Nephron progenitor cell (in vitro differentiated cells): ENCODE measurements around the gene GSTM4.

Source experiments
- DNase-seq: peaks from one replicate; pipeline ENCODE4 v3.0.0; 2021
- H3K27ac Mint-ChIP-seq: 2 replicates; pipeline ENCODE4 v1.8.0; 2021; ENCODE audit warnings: mild to moderate bottlenecking, moderate library complexity, mixed read lengths
- H3K27me3 Mint-ChIP-seq: 2 replicates; pipeline ENCODE4 v1.8.0; 2021; ENCODE audit warnings: mild to moderate bottlenecking, low read depth, mixed read lengths; ENCODE audit not compliant: poor library complexity
- H3K36me3 Mint-ChIP-seq: 2 replicates; pipeline ENCODE4 v1.8.0; 2021; ENCODE audit warnings: low read depth, mixed read lengths
- H3K4me1 Mint-ChIP-seq: 2 replicates; pipeline ENCODE4 v1.8.0; 2021; ENCODE audit warnings: mixed read lengths
- H3K4me3 Mint-ChIP-seq: 2 replicates; pipeline ENCODE4 v1.8.0; 2021; ENCODE audit warnings: mild to moderate bottlenecking, moderate library complexity, mixed read lengths
- H3K9me3 Mint-ChIP-seq: 2 replicates; pipeline ENCODE4 v1.8.0; 2021; ENCODE audit warnings: mild to moderate bottlenecking, moderate library complexity, mixed read lengths
- CTCF ChIP-seq: fragments of 200-600 bp; sonication (generic); IDR thresholded peaks from 2 replicates; pipeline ENCODE4 v1.5.0; 2021; ENCODE audit warnings: antibody characterized with exemption

GSTM4 gene

GRCh38 chr1:109635862-109636200 lies 20.1 kb upstream of the GSTM4 start:
- peaks cover 23% of the 10 kb centered on the region for H3K4me1 Mint-ChIP-seq
- no peak overlapping the region for H3K4me3 Mint-ChIP-seq
- H3K27ac Mint-ChIP-seq: no peak overlapping the region

GRCh38 chr1:109636201-109636952 lies 19.5 kb upstream of the GSTM4 start:
- no peak overlapping the region for H3K4me3 Mint-ChIP-seq
- no peak overlapping the region for H3K27ac Mint-ChIP-seq
- peaks cover 8% of the 10 kb centered on the region for H3K27me3 Mint-ChIP-seq
- peaks cover 7% of the 10 kb centered on the region for H3K36me3 Mint-ChIP-seq
- no peak for DNase-seq
- TF ChIP-seq CTCF: no peak
- peaks cover 23% of the 10 kb centered on the region for H3K4me1 Mint-ChIP-seq
- no peaks in the 10 kb centered on the region for H3K9me3 Mint-ChIP-seq

More at GRCh38 chr1:109635862-109636200, 20.1 kb upstream of the GSTM4 start:
- DNase-seq: no peak
- peaks cover 3% of the 10 kb centered on the region for H3K27me3 Mint-ChIP-seq
- no peaks in the 10 kb centered on the region for H3K9me3 Mint-ChIP-seq
- TF ChIP-seq CTCF: no peak
- peaks cover 11% of the 10 kb centered on the region for H3K36me3 Mint-ChIP-seq

GRCh38 chr1:109637446-109637845 lies 18.5 kb upstream of the GSTM4 start:
- Mint-ChIP-seq H3K4me3 (no peak overlapping the region), H3K27ac (no peak overlapping the region), H3K27me3 (peaks cover 13% of the 10 kb centered on the region), H3K4me1 (peaks cover 17% of the 10 kb centered on the region), H3K36me3 (no peaks in the 10 kb centered on the region), H3K9me3 (no peaks in the 10 kb centered on the region)
- DNase-seq: no peak
- no peak for TF ChIP-seq CTCF

- peaks cover 21% of the 10 kb centered on the region for H3K27me3 Mint-ChIP-seq
- no peak overlapping the region for H3K27ac Mint-ChIP-seq
- no peak for TF ChIP-seq CTCF
- H3K4me3 Mint-ChIP-seq: no peak overlapping the region
- H3K9me3 Mint-ChIP-seq: no peaks in the 10 kb centered on the region
- no peaks in the 10 kb centered on the region for H3K36me3 Mint-ChIP-seq
- H3K4me1 Mint-ChIP-seq: peaks cover 26% of the 10 kb centered on the region
- no peak for DNase-seq
Measured at GRCh38 chr1:109639063-109639840, 16.6 kb upstream of the GSTM4 start.

- no peak for DNase-seq
- Mint-ChIP-seq H3K27me3 (peaks cover 22% of the 10 kb centered on the region), H3K27ac (no peak overlapping the region), H3K4me1 (peaks cover 31% of the 10 kb centered on the region), H3K4me3 (no peak overlapping the region), H3K9me3 (peaks cover 3% of the 10 kb centered on the region), H3K36me3 (no peaks in the 10 kb centered on the region)
- no peak for TF ChIP-seq CTCF
Measured at GRCh38 chr1:109639841-109640184, 16.1 kb upstream of the GSTM4 start.
